Subcutaneous adipose tissue (tissue), 4 donors: ENCODE results near the gene TFDP1. TPM values are rescaled to one million over a fixed set of nuclear protein-coding genes. Genes with fewer than 3 reads are reported as not detected.

Experiments used
- total RNA-seq, 4 donors: library from RNA; depleted of rRNA; stranded (reverse); fragments of >200 nt; gene quantifications; one replicate each; pipeline ENCODE4 v1.1.0, GENCODE V29; 2016
- TF ChIP-seq, protein P1 (sequence below): fragments of 450-650 bp; IDR thresholded peaks from one replicate; pipeline ENCODE4 v1.5.1; 2016; ENCODE audit warnings: low read depth, mild to moderate bottlenecking, control low read depth, antibody characterized with exemption, moderate library complexity

Gene TFDP1
- total RNA-seq, 4 donors from 2014 or later, result 26.2 to 59.5 (median 27.8) TPM

DNA sequence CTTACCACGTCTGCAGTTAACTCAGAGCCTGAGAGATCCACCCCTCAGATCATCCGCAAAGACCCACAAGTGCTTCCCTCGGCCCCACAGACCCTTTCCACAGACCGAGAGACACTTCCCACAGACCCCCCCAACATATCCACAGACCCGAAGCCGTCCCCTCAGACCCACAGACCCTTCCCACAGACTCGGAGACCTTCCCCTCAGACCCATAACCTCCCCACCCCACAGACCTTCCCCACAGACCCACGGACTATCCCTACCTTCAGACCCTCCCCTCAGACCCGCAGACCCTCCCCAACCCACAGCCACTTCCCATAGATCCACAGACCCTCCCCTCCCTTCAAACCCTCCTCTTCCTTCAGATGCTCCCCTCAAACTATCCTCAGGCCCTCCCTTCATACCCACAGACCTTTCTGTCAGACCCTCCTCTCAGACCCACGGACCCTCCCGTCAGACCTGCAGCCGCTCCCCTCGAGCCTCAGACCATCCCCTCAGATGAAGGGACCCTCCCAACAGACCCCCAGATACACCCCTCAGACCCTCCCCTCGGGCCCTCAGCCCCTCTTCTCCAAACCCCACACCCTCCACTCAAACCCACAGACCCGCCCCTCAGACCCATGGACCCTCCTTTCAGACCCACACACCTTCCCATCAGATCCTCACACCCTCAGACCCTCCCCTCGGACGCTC is 20.1 kb upstream of the TFDP1 start:
- TF ChIP-seq, protein P1, sequence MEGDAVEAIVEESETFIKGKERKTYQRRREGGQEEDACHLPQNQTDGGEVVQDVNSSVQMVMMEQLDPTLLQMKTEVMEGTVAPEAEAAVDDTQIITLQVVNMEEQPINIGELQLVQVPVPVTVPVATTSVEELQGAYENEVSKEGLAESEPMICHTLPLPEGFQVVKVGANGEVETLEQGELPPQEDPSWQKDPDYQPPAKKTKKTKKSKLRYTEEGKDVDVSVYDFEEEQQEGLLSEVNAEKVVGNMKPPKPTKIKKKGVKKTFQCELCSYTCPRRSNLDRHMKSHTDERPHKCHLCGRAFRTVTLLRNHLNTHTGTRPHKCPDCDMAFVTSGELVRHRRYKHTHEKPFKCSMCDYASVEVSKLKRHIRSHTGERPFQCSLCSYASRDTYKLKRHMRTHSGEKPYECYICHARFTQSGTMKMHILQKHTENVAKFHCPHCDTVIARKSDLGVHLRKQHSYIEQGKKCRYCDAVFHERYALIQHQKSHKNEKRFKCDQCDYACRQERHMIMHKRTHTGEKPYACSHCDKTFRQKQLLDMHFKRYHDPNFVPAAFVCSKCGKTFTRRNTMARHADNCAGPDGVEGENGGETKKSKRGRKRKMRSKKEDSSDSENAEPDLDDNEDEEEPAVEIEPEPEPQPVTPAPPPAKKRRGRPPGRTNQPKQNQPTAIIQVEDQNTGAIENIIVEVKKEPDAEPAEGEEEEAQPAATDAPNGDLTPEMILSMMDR, result no peak

DNA sequence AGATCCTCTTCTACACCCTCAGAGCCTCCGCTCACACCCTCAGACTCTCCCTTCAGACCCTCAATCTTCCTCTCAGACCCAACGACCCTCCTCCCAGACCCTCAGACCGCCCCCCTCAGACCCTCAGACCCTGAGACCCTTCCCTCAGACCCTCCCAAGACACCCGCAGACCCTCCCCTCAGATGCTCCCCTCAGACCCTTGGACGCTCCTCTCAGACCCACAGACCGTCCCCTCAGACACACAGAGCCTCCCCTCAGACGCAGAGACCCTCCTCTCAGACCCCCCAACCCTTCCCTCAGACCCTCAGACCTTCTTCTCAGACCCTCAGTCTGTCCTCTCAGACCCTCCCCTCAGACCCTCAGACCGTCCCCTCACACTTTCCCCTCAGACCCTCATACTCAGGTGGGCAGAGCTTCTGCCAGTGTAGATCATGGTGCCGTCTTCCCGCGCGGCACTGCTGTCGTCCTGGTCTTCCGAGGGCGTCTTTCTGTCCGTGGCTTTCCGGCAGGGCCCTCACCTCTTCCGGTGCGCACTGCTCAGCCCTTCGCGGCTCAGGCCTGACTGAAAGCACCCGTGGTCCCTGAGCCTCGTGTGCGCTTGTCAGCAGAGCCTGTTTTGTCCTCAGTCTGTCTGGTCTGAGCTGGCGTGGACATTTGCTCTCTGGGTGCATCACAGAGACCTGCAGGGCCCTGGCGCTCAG is 18.9 kb upstream of the TFDP1 start:
- TF ChIP-seq, protein P1, result no peak

DNA sequence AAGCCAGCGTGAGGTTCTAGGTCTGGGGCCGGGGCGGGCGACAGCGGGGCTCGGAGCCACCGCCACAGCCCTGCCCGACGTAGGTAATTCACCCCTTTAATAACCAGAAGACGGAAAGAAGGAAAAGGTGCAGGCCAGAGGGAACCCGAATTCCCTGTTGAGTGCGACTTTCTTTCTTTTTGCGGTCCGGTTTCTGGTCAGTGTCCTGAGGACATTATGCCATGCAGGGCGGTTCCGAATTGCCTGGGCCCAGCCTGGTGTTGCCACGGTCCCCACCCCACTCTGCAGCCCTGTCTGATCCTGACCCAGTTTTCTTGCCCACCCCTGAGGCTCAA is 18.4 kb upstream of the TFDP1 start:
- TF ChIP-seq, protein P1, result no peak

DNA sequence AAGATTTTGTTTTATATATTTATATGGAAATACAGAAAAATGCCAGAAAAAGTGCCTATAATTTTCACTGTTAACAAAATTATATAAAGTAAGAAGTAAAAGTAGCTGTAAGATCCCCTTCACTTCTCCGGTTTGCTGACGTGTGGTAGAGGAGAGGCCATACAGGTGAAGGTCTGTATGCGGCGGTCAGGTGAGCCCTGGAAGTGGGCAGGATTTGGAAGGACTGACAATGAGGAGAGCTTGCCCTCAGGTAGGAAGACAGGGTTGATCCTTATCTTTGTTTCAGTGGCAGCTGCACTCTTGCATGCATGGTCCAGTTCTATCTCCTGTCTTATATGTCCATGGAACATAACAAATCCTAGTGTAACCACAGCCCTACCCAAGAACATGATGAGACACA is 16.9 kb upstream of the TFDP1 start:
- TF ChIP-seq, protein P1, result no peak

DNA sequence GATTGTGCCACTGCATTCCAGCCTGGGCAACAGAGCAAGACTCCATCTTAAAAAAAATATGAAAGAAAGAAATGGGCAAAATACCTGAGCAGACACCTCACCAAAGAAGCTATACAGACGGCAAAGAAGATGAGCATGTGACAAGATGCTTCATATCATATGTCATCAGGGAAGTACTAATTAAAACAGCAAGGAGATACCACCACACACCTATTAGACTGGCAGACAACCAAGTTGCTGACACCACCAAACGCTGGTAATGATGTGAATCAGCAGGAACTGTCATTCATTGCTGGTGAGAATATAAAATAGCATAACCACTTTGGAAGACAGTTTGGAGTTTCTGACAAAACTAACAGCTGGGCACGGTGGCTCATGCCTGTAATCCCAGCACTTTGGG is 11.5 kb upstream of the TFDP1 start:
- TF ChIP-seq, protein P1, result no peak

DNA sequence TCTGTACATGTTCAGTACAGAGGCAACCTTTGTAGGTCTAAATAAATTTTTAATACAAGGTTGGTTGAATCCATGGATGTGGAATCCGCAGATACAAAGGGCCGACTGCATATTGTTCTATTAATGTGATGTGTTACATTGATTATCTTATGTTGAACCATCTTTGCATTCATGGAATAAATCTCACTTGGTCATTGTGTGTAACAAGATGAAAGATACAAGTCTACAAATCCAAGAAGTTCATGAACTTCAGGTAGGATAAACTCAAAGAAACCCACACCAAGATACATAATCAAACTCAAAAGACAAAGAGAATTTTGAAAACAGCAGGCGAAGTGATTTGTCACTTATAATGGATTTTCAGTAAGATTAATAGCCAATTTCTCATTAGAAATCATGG is 8.0 kb upstream of the TFDP1 start:
- TF ChIP-seq, protein P1, result no peak

DNA sequence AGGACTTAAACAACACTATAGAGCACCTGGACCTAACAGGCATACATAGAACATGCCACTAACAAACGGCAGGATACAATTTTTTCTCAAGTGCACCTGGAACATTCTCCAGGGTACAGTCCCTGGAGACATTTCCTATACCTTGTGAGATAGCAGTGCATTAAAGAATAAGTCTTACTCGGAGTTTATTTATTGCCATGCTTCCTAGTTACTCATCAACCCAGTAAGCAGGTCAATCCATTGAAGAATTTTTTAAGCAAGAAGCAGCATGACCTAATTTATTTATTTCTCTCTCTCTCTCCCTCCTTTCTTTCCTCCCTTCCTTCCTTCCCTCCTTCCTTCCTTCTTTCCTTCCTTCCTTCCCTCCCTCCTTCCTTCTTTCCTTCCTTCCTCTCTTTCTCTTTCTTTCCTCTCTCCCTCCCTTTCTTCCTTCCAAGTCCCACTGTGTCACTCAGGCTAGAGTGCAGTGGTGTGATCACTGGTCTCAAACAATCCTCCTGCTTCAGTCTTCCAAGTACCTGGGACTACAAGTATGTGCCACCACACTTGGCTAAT is 6.6 kb upstream of the TFDP1 start:
- TF ChIP-seq, protein P1, result no peak
